GM21717 (cell line): ENCODE data around the gene PSME1.

Experiments
- ATAC-seq: cut with Tn5 transposase; IDR thresholded peaks from one replicate; pipeline ENCODE4 v1.9.1; 2021; ENCODE audit warnings: mild to moderate bottlenecking, moderate library complexity; ENCODE audit not compliant: unreplicated experiment

PSME1 gene

GRCh38 chr14:24145690-24146452 is 9.9 kb downstream of the PSME1 start:
- no peak for ATAC-seq

DNA sequence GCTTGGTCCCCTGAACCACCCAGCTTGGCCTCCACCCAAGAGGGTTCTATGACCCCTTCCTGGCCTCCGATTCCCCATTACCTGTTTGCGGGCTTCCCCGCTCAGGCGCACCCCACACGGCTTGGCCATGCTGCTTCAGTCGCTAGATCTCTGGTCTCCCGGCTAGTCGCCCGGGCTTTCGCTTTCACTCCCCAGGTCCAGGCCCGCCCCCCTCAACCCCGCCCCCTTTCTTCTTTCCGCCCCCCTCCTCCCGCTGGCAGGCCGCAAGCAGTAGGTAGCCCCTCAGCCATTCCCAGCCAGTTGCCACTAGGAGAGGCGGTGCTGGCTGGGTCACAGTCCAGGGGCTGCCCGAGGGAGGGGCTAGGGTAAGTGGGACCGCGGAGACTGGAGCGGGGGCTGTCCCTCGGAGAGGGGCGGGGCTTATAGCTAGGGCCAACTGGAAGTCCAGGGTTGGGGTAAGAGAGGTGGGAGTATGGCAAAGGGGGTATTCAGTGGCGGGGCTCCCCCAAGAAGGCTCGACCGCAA is 10.5 kb downstream of the PSME1 start, which contains the start of gene PSME2:
Gene PSME2, minus strand, starts transcription at position 158 of the 525 bp plus-strand sequence. Its CDS starts 29 bp downstream, at position 129.
- peak; percentile 59 for ATAC-seq

DNA sequence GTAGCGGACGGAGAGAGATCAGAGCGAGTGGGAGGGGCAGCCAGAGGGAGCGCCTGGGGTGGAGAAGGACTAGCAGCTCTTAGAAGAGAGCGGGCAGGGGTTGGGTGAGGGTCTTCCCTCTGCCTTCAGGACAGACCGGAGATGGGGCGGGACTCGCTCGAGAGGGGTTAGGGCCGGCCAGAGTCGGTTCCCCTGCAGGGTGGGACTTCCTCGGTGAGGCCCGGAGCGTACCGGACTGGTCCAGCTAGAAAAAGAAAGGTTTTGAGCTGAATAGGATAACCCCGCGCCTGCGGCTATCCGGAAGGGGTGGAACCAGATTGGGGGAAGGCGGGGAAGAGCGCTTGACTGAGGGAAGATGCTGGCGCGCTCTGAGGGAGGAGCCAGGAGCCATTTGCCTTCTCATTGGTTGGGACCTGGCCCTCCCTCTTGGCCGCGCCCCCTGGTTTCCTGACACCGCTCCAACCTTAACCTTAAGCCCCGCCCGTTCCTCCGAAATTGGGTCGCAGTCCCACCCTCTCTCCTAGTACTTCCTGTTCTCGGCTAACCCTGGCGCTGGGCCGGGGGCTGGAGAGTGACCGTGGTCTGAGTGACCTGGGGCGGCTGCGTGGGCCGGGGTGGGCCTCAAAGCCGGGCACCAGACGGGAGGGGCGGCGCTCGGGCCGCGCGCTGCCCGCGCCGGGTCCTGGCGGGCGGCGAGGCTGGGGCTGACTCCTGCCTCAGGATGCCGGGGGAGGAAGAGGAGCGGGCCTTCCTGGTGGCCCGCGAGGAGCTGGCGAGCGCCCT is 11.2 kb downstream of the PSME1 start, which contains the start of gene RNF31:
Gene RNF31, plus strand, starts transcription at position 521 of the 783 bp plus-strand sequence. Its CDS starts 201 bp downstream, at position 722.
- ATAC-seq: peak; percentile 75

DNA sequence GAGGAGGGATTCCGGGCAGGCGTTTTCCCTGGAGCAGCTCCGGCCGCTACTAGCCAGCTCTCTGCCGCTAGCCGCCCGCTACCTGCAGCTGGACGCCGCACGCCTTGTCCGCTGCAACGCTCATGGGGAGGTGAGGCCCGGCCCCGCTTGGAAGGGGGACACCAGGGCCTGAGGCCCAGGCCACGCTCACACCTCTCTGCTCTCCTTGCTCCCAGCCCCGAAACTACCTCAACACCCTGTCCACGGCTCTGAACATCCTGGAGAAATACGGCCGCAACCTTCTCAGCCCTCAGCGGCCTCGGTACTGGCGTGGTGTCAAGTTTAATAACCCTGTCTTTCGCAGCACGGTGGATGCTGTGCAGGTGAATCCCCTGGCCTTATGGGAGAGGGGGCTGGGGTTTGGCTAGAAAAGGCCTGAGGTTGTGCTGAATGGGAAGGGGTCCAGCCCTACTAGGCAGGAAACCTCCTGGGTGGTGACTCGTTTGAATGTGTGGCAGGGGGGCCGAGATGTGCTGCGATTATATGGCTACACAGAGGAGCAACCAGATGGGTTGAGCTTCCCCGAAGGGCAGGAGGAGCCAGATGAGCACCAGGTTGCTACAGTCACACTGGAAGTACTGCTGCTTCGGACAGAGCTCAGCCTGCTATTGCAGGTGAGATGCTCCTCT is 11.9 kb downstream of the PSME1 start:
- ATAC-seq: no peak

- no peak for ATAC-seq
Measured at GRCh38 chr14:24149302-24149969, 13.4 kb downstream of the PSME1 start.

DNA sequence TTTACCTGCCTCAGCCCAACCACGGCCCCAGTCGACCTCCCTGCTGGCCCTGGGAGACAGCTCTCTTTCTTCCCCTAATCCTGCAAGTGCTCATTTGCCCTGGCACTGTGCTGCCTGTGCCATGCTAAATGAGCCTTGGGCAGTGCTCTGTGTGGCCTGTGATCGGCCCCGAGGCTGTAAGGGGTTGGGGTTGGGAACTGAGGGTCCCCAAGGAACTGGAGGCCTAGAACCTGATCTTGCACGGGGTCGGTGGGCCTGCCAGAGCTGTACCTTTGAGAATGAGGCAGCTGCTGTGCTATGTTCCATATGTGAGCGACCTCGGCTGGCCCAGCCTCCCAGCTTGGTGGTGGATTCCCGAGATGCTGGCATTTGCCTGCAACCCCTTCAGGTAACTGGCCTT is 14.1 kb downstream of the PSME1 start:
- ATAC-seq: no peak

GRCh38 chr14:24150567-24150966 is 14.6 kb downstream of the PSME1 start:
- ATAC-seq: no peak

- ATAC-seq: no peak
Measured at GRCh38 chr14:24150993-24151392, 15.0 kb downstream of the PSME1 start.

DNA sequence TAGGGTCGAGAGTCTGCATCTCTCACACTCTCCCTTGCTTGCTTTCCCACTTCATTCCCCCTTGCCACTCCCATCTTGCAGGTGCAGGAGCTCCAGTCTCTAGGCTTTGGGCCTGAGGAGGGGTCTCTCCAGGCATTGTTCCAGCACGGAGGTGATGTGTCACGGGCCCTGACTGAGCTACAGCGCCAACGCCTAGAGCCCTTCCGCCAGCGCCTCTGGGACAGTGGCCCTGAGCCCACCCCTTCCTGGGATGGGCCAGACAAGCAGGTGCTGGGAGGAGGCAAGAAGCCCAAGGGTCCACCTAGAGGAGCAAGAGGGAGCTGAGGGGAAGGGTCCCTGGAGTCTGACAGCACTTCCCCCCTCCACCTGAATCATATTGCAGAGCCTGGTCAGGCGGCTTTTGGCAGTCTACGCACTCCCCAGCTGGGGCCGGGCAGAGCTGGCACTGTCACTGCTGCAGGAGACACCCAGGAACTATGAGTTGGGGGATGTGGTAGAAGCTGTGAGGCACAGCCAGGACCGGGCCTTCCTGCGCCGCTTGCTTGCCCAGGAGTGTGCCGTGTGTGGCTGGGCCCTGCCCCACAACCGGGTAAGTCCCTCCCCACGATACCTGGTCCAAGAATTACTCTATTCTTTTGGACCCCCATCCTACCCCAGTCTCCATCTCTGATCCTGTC is 15.5 kb downstream of the PSME1 start:
- ATAC-seq: no peak

DNA sequence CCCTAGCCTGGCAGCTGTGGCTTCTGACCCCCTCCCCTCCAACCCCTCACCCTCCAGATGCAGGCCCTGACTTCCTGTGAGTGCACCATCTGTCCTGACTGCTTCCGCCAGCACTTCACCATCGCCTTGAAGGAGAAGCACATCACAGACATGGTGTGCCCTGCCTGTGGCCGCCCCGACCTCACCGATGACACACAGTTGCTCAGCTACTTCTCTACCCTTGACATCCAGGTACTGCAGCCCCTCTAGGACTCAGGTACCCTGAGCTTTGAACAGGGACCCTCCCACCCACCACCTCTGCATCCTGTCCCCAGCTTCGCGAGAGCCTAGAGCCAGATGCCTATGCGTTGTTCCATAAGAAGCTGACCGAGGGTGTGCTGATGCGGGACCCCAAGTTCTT is 19.1 kb downstream of the PSME1 start:
- no peak for ATAC-seq

DNA sequence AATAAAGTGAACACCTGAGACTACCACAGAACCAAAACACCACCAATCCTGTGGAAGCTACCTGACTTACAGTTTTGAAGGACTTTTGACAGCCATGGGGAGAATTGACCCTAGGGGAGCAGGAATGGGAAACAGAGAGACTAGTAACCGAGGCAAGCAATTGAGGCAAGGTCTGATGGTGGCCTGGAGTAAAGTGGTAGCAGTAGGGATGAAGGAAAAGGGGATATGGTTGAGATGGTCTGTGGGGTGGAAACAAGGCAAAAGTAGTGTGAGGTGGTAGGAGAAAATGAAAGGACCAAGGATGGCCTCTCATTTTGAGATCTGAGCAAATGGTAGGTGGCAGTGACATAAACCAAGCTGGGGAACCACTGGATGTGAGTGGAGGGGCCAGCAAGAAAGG is 20.8 kb downstream of the PSME1 start:
- no peak for ATAC-seq

DNA sequence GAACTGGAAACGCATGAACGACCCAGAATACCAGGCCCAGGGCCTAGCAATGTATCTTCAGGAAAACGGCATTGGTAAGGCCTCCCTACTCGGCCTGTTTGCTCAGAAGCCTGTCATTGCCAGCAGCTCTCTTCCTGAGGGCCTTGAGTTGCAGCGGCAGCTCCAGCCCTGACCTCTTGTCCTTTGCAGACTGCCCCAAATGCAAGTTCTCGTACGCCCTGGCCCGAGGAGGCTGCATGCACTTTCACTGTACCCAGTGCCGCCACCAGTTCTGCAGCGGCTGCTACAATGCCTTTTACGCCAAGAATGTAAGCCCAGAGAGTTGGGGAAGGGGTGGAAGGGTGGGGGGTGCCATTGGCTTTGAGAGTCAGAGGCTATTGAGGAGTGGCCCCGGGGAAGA is 21.3 kb downstream of the PSME1 start:
- ATAC-seq: no peak

- ATAC-seq: no peak
Measured at GRCh38 chr14:24159777-24160498, 23.9 kb downstream of the PSME1 start.

DNA sequence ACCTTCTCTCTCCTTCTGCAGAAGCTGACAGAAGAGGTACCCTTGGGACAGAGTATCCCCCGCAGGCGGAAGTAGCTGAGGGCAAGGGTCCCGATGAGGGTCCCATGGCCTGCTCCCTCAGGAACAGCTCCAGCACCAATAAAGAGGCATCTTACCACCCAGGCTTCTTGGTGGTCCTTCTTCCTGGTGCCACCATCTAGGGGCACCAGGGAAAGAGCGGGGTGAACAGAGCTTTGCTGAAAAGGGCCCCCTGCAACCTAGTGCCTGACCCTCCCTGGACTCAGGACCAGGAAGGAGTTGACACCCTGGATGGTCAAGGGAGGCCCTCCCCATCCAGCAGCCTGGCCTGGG is 24.5 kb downstream of the PSME1 start:
- no peak for ATAC-seq

DNA sequence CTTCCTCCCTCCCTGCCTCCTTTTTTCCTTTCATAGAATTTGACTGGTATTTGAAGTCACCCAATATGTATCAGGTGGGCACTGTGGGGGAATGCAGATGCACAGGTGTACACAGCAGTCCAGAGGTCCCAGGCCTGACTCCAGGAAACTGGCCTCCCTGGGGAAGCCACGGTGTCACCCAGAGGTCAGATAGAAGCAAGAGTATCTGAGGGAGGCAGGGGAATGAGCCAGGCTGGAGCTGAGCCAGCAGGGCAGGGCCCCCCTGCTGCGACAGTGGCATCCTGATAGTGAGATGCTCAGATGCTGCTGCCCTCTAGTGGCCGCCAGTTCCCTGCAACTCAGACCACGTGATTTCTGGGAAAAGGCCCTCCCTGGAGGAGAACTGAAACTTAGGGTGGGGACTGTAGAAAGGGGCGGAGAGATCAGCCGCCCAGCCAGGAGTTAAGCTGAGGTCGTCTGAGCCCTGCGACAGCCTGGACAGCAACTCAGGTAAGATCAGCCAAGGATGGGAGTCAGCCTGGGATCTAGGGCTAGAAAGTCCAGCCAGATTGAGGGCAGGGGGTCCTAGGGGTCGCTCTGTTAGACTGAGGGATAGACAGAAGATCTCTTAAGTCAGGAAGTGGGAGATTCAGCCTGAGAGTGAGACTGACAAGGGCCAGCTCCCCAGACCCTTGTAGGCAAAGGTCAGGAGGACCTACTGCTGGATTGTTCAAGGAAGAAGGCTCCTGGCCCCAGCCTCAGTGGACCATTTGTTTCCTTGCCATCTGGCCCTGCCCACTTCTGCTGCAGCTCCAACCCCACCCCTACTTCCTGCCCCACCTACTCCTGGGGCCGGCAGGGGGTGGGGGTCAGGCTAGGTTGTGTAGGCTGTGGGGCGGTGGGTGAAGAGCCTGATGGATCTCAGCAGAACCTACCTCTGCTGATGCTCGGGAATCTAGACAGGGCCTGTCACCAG is 25.1 kb downstream of the PSME1 start, which contains the start of gene IRF9:
Gene IRF9, plus strand, starts transcription at position 416 of the 955 bp plus-strand sequence. CDS start 880 bp downstream, outside the sequence.
- ATAC-seq: peak; percentile 62

- no peak for ATAC-seq
Measured at GRCh38 chr14:24162093-24162492, 26.1 kb downstream of the PSME1 start.

GRCh38 chr14:24164518-24164991 is 28.6 kb downstream of the PSME1 start:
- ATAC-seq: no peak

- no peak for ATAC-seq
Measured at GRCh38 chr14:24165785-24166184, 29.8 kb downstream of the PSME1 start.
